Lower lobe of right lung (tissue), 2 donors: ENCODE measurements around the gene EFCAB13. TPM values are rescaled to one million over a fixed set of nuclear protein-coding genes. Genes with fewer than 3 reads are reported as not detected.
"Not testable (repeated sequence)": the region's sequence is repeated elsewhere in the genome, so short reads cannot be mapped to it uniquely, and the experiment has no call there.

ENCODE experiments used
- ATAC-seq, 2 donors: fragments of 200-7000 bp; cut with Tn5 transposase; one replicate each; pipeline ENCODE4 v1.9.1; 2020 to 2022; ENCODE audit warnings: mild to moderate bottlenecking in 2 of 2, moderate library complexity in 2 of 2
- DNase-seq: peaks from one replicate; pipeline ENCODE4 v3.0.0-alpha.2; 2020
- H3K27ac ChIP-seq: fragments of 200-600 bp; one replicate; pipeline ENCODE4 v1.8.0; 2022
- H3K27me3 ChIP-seq: fragments of 200-600 bp; one replicate; pipeline ENCODE4 v1.8.0; 2022; ENCODE audit warnings: low read depth
- H3K36me3 ChIP-seq: fragments of 200-600 bp; one replicate; pipeline ENCODE4 v1.8.0; 2022; ENCODE audit warnings: mild to moderate bottlenecking
- H3K4me1 ChIP-seq: fragments of 200-600 bp; one replicate; pipeline ENCODE4 v1.8.0; 2022
- H3K4me3 ChIP-seq: fragments of 200-600 bp; one replicate; pipeline ENCODE4 v1.8.0; 2022; ENCODE audit warnings: mild to moderate bottlenecking
- H3K9me3 ChIP-seq: fragments of 200-600 bp; one replicate; pipeline ENCODE4 v1.8.0; 2022
- CTCF ChIP-seq: fragments of 200-600 bp; IDR thresholded peaks from one replicate; pipeline ENCODE4 v1.8.0; 2022; ENCODE audit warnings: antibody characterized with exemption, mild to moderate bottlenecking
- intact Hi-C: fragments of 100-400 bp; cut with DNase I; formaldehyde crosslinking; loops from one replicate; pipeline ENCODE4 v1.11.0; 2022
- total RNA-seq: library from RNA; stranded (reverse); fragmentation: NEBNext Ultra II Directional; extraction: Animal tissue kit (Norgen Biotek cat#: 25700); gene quantifications from one replicate; pipeline ENCODE4 v1.2.1, GENCODE V29; 2021
- donor health status: DM: no; HTN: yes; CAD: no; lungs with severe emphysema.

Gene EFCAB13
- total RNA-seq, 1 donor from 2014 or later: 13.0 TPM

DNA sequence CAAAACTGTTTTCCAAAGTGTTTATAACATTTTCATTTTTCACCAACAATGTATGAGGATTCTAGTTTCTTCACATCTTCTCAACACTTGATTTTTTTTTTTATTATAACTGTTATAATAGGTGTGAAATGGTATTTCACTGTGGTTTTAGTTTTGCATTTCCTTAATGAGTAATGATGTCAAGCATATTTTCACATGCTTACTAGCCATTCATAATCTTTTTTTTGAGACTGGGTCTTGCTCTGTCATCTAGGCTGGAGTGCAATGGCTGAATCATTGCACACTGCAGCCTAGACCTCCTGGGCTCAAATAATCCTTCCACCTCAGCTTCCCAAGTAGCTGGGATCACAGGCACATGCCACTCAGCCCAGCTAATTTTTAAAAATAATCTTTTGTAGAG lies 65.1 kb downstream of the EFCAB13 start:
- Histone ChIP-seq H3K9me3 (no peaks in the 10 kb centered on the region), H3K27ac (no peak overlapping the region), H3K4me3 (no peak overlapping the region), H3K27me3 (no peaks in the 10 kb centered on the region), H3K36me3 (no peaks in the 10 kb centered on the region), H3K4me1 (no peaks in the 10 kb centered on the region)
- TF ChIP-seq CTCF: no peak
- DNase-seq (no peak), ATAC-seq (no peak)
- intact Hi-C loops: no loop called here

GRCh38 chr17:47397532-47398128 lies 73.9 kb downstream of the EFCAB13 start:
- H3K9me3 ChIP-seq, H3K27ac ChIP-seq, DNase-seq, intact Hi-C loops, H3K27me3 ChIP-seq, H3K4me3 ChIP-seq, H3K36me3 ChIP-seq, H3K4me1 ChIP-seq, ATAC-seq: not testable (repeated sequence)

GRCh38 chr17:47400333-47400732 lies 76.6 kb downstream of the EFCAB13 start:
- no peaks in the 10 kb centered on the region for H3K36me3 ChIP-seq
- intact Hi-C loops: no loop called here
- no peaks in the 10 kb centered on the region for H3K27me3 ChIP-seq

GRCh38 chr17:47401100-47401499 lies 77.3 kb downstream of the EFCAB13 start:
- no peak for ATAC-seq
- DNase-seq: no peak
- Histone ChIP-seq H3K27me3 (no peaks in the 10 kb centered on the region), H3K4me3 (no peak overlapping the region), H3K4me1 (no peaks in the 10 kb centered on the region), H3K36me3 (no peaks in the 10 kb centered on the region), H3K9me3 (no peaks in the 10 kb centered on the region), H3K27ac (no peak overlapping the region)
- intact Hi-C loops: no loop called here
- TF ChIP-seq CTCF: no peak

More at GRCh38 chr17:47400333-47400732, 76.6 kb downstream of the EFCAB13 start:
- Histone ChIP-seq H3K27ac (no peak overlapping the region), H3K4me1 (no peaks in the 10 kb centered on the region), H3K4me3 (no peak overlapping the region), H3K9me3 (no peaks in the 10 kb centered on the region)
- DNase-seq (no peak), ATAC-seq (no peak)
- TF ChIP-seq CTCF: no peak

DNA sequence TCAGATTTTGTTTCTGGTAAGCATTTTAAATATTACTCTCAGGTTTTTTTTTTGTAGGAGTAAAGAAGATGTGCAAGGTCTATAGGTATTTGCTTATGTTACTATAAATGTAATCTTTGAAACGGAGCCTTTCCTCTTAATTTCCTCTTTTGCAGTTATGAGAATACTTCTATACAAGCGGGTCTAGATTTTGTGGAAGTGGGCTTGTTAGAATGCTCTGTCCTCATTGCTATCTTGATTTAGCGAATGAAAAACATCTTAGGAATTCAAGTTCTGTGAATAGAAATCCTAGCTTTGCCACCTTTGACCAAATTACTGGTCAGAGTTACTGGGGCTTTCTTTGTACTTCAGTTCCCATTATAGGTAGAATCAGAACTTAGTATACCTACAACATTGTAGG lies 80.3 kb downstream of the EFCAB13 start:
- DNase-seq (no peak), ATAC-seq (no peak)
- Histone ChIP-seq H3K36me3 (no peaks in the 10 kb centered on the region), H3K4me1 (no peaks in the 10 kb centered on the region), H3K4me3 (no peak overlapping the region), H3K9me3 (no peaks in the 10 kb centered on the region), H3K27ac (no peak overlapping the region), H3K27me3 (no peaks in the 10 kb centered on the region)
- TF ChIP-seq CTCF: no peak
- intact Hi-C loops: no loop called here

DNA sequence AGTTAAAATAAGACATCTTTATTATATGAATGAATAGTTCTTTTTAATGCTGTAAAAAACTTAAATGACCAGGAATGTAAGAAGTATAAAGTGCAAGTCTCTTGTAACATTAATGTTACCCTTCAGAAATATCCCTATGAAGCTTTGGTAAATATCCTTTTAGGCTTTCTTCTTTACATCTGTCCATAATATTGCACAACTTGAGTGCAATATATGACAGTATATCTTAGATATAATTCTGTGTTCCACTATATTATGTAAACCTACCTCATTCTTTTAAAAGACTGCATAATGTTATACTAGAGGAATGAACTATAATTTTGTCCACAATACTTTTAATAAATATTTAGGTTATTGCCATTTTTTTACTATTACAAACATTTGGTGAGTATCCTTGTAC lies 81.1 kb downstream of the EFCAB13 start:
- no peak for ATAC-seq
- intact Hi-C loops: no loop called here
- no peak for TF ChIP-seq CTCF

More for the DNA sequence above, 81.1 kb downstream of the EFCAB13 start:
- no peaks in the 10 kb centered on the region for H3K4me1 ChIP-seq
- no peaks in the 10 kb centered on the region for H3K9me3 ChIP-seq
- no peak for DNase-seq
- no peaks in the 10 kb centered on the region for H3K36me3 ChIP-seq
- no peaks in the 10 kb centered on the region for H3K27me3 ChIP-seq
- no peak overlapping the region for H3K27ac ChIP-seq
- H3K4me3 ChIP-seq: no peak overlapping the region
